Stimulated activated CD4-positive, alpha-beta T cell treated with anti-CD3 and anti-CD28 coated beads, Interleukin-4, amount 100 ng/mL, for 1 hour (primary cell): ENCODE measurements around the gene BTBD9.

ENCODE experiments used
- DNase-seq: peaks from one replicate; pipeline ENCODE4 v3.0.0-alpha.2; 2020

Gene BTBD9

GRCh38 chr6:38273325-38273724 is 366.4 kb downstream of the BTBD9 start:
- DNase-seq: no peak

- DNase-seq: no peak
These were observed 367.5 kb downstream of the BTBD9 start for GRCh38 chr6:38272222-38272621.

DNA sequence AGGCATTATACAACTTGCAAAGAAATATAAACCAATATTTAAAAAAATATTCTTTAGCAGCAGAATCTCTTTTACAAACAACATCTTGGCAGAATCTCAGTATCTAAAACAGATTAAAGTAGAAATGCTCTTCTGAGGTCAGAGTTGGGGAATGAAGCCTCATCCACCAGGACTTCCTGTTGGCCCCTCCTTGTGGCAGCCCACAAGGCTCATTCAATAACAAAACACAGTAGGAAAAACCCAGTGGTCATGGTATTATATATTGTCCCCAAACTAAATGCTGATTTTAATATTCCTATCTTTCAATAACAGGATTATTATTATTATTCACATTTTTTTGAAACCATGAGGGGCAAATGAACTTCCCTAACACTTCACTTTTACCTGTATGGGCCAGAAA is 368.6 kb downstream of the BTBD9 start:
- DNase-seq: no peak

GRCh38 chr6:38270367-38270766 is 369.4 kb downstream of the BTBD9 start:
- DNase-seq: no peak

- DNase-seq: no peak
These were observed 370.1 kb downstream of the BTBD9 start for GRCh38 chr6:38269461-38270172.

- no peak for DNase-seq
These were observed 371.4 kb downstream of the BTBD9 start for GRCh38 chr6:38268342-38268741.

DNA sequence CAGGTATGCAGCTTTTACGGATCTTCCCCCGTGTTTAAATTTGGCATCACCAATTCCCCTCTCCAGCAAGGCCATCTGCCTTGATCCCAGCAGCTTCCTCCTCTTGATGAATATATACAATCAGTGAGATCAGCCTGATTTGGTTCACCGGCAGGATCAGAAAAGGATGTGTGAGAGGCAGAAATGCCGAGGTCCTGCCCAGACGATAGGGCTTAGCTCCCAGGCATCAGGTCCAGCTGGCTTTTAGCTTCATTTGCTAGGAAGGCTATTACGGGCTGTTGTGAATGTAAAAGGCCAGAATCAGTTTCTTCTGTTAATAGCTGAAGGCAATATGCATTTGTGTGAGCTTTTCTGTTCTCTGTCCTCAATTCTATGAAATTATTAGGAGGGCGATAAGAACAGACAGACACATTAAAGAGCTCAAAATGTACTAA is 372.8 kb downstream of the BTBD9 start:
- DNase-seq: no peak

- DNase-seq: no peak
These were observed 375.1 kb downstream of the BTBD9 start for GRCh38 chr6:38264605-38265004.

GRCh38 chr6:38262609-38263008 is 377.1 kb downstream of the BTBD9 start:
- no peak for DNase-seq

DNA sequence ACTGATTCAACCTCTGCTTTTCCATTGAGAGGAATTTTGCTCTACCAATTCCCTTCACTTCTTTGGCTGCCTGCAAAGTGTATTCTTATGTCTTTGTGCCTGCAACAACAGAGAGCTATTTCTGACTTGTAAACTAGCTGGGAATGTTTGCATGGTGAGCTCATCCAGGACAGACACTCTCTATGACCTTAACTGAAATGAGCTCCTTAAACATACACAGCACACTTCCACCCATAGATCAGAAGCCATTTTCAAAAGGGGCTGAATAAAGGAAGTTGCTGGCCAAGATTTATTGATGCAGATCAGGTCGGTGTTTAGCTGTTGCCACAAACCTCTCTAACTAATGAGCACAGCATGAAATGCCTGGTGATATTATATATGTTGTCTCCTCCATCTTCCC is 377.7 kb downstream of the BTBD9 start:
- DNase-seq: no peak

DNA sequence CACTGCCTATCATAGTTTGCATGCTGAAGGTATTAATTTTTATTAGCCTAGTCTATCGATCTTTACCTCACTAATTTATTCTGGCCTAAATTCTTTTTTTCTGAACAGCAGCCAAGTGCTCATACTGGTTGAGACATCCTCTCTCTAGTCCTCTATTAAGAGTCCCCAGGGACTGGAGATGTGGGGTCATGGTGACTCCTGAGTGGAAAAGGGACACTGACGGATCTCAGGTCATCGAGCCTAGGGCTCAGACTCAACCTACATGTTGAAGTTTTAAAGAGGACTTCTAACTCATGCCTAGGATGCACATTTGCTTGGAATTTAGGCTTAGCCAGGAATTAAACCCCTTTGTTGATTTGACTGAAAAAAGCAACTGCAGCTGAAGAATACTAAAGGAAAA is 378.1 kb downstream of the BTBD9 start:
- no peak for DNase-seq

DNA sequence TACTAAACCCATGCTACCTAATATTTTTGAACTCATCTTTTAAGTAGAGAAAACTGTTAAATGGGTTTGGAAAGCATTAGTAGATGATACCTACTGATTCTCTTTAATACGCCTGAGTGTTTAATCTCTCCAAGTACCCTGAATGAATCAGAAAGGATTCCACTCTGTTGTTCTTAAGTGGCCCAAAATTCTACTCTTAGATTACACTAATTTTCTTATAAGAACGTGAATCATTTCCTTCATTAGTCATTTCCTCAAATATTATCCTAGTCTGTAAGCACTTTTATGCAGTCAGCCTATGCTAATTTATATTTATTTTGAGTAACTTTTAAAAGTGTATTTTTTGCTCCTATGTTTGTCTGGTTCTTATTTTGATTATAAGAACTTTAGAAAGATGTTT is 380.0 kb downstream of the BTBD9 start:
- DNase-seq: no peak

- DNase-seq: no peak
These were observed 391.1 kb downstream of the BTBD9 start for GRCh38 chr6:38248500-38249234.

DNA sequence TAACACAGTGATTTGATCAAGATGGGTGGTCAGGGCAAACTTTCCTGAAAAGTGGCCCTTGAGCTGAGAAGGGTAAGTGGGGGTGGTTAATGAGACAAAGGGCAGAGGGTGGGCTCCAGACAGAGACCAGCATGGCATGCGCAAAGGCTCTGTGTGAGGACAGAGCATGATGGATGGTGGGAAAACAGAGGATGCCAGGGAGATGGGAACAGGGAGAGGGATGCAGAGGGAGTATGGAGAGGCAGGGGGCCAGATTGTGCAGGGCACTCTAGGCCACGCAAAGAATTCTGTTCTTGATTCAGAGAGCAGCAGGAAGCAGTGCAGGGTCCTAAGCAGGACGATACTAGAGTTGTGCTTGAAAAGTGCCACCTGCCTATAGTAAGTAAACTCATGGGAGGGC is 394.4 kb downstream of the BTBD9 start:
- DNase-seq: no peak

GRCh38 chr6:38244869-38245268 is 394.9 kb downstream of the BTBD9 start:
- DNase-seq: no peak

GRCh38 chr6:38241200-38241871 is 398.4 kb downstream of the BTBD9 start:
- DNase-seq: no peak

DNA sequence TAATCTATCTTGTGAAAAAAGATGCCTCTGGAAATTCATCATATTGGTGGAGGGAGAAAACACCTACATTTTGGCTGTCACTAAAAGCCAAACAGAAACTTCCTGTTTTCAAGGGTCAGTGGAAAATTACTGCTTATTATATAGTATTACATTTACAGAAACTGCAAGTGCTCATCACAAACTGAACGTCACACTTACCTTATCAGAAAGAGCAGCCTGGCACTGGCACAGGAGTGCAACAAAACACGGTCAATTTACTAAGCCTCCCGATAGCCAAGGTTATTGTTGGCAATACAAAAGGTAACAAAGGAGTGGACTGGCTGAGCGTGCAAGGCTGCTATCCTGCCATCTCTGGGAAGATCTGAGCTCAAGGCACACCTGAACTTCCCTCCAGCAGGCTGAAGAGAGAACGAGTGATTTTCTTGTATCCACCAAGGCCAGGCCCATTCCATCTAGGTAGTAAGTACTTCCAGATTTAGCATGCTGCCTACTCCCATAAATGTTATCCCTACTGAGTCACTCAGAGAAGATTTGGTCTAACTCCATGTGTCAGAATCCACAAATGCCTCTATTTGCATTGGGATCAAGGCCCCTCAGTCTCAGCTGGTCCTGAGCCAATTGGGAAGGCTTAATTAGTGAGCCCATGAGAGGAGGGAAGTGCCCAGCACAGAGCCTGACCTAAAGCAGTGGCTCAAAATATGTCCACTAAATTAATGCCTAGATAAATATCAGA is 399.8 kb downstream of the BTBD9 start:
- DNase-seq: no peak

- DNase-seq: no peak
These were observed 403.1 kb downstream of the BTBD9 start for GRCh38 chr6:38236631-38237030.

DNA sequence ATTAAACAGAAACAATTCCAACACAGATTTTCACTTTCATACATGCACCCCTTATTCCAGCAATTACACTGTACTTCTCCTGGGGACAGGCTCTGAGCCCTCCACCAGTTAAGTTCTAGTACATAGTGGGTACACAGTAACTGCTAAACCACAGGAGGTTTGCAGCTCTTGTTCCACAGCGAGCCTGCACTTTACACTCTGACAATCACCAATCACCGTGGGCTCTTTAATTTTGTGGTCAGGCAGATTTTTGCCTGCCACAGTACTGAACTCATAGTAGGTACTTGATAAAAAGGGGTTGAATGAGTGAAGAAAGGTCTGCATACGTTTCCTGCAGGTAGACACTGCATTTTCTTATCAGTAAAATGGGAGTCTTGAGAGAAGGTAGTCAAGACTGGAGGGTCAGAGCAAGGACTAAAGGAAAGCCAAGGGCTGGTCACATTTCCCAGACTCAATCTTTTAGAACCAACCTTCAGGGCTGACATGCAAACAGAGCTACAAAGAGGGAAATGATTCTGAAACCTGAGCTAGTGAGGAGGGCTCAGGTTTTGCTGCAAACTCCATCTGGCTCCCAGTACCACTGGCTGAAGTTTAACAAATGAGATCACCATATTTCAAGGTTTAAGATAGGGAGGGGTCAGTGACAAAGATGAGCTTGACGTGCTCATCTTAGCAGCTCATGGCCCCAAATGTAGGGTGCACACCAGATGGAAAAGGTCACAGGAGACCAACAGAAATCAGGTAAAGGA is 404.6 kb downstream of the BTBD9 start:
- DNase-seq: no peak

DNA sequence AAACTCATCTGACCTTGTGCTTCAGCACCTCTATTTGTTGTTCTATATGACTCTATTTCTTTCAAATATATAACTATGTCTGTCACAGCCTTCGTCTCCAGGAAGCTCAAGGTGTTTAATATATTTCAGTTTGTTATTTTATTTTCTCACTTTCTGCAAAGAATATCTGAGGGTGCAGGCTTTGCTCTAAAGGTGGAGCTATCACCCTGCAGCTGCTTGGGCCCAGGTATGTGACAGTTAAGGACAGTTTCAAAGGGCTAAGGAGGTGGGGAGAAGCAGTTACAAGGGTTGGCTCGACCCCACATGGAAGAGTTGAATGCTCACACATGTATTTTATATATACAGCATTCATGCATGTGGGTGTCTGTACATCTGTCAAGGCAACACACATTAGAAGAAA is 405.6 kb downstream of the BTBD9 start:
- DNase-seq: no peak

DNA sequence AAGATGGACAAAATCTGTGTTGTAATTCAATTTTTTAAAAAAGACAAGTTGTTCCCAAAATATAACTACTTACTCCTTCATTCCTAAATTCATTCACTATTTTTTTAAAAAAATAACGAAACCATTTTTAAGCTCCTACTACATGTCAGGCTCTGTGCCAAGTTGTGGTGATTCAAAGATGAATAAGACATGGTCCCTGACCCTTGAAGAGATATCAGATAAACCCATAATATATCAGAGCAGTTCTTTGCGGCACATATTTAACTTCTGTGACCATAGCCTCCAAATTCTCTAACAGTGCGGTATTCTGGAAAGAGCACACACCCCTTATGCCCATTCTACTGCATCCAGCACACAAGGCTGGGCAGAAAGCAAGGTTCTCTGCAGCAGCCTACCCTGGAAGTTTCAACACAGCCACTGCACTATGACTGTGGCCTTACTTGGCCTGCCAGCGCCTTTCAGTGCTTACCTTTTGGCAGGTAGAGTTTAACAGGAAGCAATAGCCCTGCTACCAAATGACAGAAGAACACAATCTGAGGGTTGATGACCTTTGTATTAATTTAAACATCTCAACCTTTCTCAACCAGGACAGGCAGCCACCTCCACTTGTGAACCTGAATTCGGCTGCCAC is 406.5 kb downstream of the BTBD9 start:
- no peak for DNase-seq

DNA sequence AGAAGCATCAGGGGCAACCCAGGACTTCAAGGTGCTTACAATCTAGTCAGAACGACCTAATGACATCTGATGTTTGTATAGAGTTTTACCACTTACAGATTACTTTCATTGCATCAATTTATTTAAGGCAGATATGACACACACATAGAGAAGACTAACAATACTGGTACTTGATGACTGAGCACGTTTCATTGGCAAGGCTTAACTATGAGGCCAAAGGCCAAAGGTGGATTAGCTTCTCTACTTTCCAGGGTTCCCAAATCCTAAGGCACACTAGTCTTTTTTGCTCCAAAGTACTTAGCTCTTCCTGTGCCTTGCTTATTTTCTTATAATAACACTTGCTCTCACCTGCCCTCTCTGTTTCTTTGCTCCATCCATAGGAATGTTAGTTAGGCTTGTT is 414.0 kb downstream of the BTBD9 start:
- DNase-seq: no peak
